Measurements from ENCODE around the gene TMEM184B.

GRCh38 chr22:38260761-38261681 is 11.8 kb downstream of the TMEM184B start:
- TF ChIP-seq EZH2 (IDR thresholded peaks at IDR 0.05) (no peak), CTCF (IDR thresholded peaks at IDR 0.05) (no peak), EZH2phosphoT487 (IDR thresholded peaks at IDR 0.05) (no peak)
